Stimulated activated CD4-positive, alpha-beta T cell treated with anti-CD3 and anti-CD28 coated beads, TNF-alpha, amount 100 ng/mL, for 48 hours (primary cell): ENCODE results near the gene RPAIN.
"Not testable (repeated sequence)": the region's sequence is repeated elsewhere in the genome, so short reads cannot be mapped to it uniquely, and the experiment has no call there.

Experiments used
- DNase-seq, 3 donors: peaks; one replicate each; pipeline ENCODE4 v3.0.0-alpha.2; 2020; ENCODE audit warnings: low read depth in 3 of 3

The RPAIN gene

GRCh38 chr17:5429191-5429887, 9.4 kb downstream of the RPAIN start:
- DNase-seq, result no peak

- no peak for DNase-seq
Observed at GRCh38 chr17:5430413-5430999, 10.5 kb downstream of the RPAIN start.

GRCh38 chr17:5431234-5431633, 11.3 kb downstream of the RPAIN start:
- DNase-seq, result not testable (repeated sequence)

GRCh38 chr17:5431949-5432556, 12.1 kb downstream of the RPAIN start:
- DNase-seq, result no peak

GRCh38 chr17:5434984-5435383, 15.0 kb downstream of the RPAIN start:
- DNase-seq, result no peak

GRCh38 chr17:5435781-5436315, 15.9 kb downstream of the RPAIN start:
- not testable (repeated sequence) for DNase-seq

DNA sequence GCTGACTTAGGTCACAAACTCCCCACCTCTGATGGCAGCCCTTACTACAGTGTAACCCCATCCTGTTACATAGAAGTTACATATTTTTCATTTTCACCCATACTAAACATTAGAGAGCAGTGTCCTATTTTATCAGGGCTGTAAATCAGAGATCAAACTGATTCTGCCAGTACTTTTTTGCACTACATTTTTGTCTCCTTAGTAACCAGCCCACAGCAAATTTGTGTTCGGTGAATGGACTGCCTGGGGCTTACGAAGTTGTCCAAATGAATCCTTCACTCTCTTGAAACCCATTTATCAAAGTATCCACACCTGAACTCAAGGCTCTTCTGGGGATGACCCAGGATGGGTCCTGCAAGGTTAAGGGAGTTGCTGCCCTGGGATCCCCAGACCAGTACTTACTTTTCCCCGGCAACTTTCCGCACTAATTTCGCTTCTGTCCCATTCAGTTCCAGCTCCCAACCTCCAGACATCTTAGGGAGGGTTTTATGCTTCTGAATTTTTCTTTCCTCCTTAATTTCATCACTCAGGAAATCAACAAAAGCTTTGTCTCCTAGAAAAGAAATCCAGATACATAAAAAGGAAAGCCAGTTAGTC, 17.8 kb downstream of the RPAIN start:
- no peak for DNase-seq

- peak; percentile 84 to 88 (median 85) for DNase-seq
Observed at GRCh38 chr17:5438716-5439445, 18.9 kb downstream of the RPAIN start, which contains the start of gene C1QBP. Gene C1QBP (minus strand): TSS chr17:5439155. CDS start chr17:5439073, 82 bp downstream.

DNA sequence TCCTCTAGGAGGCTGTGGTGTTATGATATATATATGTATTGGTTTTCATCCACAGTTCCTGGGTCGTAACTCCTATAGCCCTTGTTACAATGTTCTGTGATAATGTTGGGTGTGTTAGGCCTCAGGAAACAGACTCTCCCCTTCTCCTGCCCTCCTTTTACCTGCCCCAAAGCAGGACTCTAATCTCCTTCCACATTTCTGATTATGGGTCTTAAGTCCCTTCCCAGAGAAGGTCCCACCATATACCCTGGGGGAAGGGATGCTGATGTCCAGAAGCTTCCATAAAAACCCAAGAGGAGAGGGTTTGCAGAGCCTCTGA, 19.4 kb downstream of the RPAIN start:
- no peak for DNase-seq

- no peak for DNase-seq
Observed at GRCh38 chr17:5443728-5444127, 23.7 kb downstream of the RPAIN start.

- no peak for DNase-seq
Observed at GRCh38 chr17:5444209-5444608, 24.2 kb downstream of the RPAIN start.

GRCh38 chr17:5446786-5447185, 26.8 kb downstream of the RPAIN start:
- no peak for DNase-seq

DNA sequence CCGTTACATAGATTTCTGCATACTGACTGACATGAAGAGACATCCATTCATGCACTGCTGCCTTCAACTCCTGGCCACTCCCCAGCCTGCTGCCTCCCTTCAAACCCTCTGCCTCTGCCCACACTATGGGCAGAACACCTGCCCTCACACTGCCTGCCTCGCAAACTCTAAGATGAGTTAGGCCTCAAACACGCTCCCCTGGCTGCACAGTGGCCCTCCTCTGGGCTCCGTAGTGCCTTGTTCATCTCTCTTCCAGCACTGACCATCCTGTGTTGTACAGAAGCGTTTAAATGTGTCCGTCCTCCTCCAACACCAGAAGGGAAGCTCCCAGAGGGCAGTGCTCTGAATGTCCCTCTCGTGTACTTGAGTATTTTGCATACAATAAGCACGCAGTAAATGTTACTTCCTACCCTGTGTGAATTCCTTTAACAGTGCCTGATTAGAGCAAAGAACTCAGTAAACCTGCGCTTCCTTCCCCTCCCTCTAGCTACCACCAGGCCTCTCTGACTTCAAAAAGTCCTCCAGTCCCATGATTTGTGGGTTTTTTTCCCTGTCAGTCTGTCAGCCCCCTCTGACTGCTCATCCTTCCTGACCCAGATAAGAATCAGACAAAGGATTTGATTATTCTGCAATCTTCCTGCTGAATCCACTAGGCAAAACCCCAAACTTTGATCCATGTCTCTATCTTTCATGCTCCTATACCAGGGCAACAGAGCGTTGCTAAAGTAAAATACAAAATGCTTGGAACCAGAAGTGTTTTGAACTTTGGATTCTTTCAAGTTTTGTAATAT, 44.9 kb downstream of the RPAIN start:
- DNase-seq, result no peak

- DNase-seq, result no peak
Observed at GRCh38 chr17:5466295-5466694, 46.3 kb downstream of the RPAIN start.

DNA sequence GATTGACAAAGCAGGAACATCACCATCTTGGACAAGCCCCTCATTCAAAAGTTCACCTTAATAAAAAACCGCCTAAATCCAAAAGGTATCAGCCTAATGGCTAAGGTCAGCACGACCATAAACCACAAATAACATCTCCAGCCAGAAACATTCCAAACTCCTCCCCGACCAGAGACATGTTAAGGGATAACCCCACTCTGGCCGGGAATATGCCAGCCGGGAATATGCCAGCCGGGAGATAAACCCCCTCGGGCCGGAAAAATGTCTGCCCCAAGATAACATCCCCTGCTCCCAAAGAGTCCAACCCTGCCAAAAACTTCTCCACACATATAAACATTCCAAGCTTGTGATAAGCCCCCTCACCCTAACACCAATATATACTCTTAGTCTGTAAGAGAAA, 47.4 kb downstream of the RPAIN start:
- DNase-seq, result no peak

DNA sequence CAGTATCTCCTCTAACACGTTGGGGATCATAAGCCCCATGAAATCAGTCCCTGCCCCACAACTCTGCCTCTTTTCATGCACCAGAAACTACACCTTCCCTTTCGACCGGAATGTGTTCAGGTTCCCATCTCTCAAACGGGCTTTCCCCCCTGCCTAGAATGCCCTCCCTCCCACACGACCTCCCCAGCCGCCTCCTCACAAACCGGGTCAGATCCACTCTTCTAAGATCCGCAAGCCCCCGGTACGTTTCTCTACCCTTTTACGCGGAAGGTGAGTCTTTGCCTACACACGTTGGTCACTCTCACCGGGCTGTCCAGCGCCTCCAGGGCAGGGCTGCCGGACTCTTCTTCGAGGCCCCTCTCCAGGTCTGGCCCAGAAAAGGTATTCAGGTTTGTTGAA, 48.1 kb downstream of the RPAIN start:
- DNase-seq, result peak in 1 of 3 donors; percentile 13

DNA sequence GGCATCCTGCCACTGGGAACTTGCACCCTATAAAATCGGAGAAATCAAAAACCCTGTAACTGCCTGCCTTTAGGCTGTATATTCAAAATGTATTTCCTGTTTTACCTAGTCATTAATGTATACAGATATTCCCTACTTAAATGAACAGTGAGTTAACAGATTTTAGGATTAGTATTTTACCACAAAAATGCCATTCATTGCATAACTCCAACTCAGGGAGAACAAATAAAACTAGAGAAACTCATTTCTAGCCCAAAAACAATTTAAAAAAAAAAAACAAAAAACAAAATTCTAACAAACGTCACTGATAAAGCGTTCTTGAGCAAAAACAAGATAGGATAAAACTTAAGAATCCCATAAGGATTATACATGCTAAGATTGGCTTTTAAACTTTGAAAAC, 52.5 kb downstream of the RPAIN start:
- DNase-seq, result no peak

GRCh38 chr17:5473906-5474305, 53.9 kb downstream of the RPAIN start:
- DNase-seq, result no peak

- no peak for DNase-seq
Observed at GRCh38 chr17:5478992-5479391, 59.0 kb downstream of the RPAIN start.

DNA sequence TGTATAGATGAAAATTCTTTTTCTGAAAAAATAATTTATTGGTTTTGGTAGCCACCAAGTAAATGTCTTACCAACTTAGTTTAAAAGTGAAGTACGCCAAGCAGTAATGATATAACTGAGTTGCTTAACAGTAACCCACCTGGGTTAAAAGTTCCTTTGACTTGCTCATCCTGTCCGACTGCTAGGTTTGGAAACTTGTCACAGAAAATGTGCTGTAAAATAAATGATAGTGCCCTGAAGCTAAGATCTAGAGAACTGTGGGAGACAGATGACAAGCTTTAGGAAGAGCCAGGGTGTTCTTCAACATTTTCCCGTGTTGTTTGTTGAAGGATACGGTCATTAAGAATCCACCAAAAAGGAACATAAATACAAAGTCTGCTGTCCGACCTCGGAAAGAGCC, 61.0 kb downstream of the RPAIN start:
- DNase-seq, result no peak

DNA sequence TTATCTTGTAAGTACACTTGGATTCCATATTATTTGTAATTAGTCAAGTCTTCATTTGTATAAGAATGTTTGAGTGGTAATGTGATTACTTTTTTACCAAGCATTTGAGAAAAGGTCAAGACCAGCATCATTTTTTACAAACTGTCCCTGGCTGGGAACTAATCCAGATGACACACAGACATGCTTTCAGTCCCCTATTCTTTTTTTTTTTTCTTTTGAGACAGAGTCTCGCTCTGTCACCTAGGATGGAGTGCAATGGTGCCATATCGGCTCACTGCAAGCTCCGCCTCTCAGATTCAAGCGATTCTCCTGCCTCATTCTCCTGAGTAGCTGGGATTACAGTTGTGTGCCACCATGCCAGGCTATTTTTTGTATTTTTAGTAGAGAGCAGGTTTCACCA, 61.5 kb downstream of the RPAIN start:
- no peak for DNase-seq
